IMR-90 (cell line): Measurements from ENCODE around the gene MPPED1. TPM values are rescaled to one million over a fixed set of nuclear protein-coding genes. Genes with fewer than 3 reads are reported as not detected.

Source experiments
- ATAC-seq: fragments of 200-7000 bp; cut with Tn5 transposase; 2 replicates; pipeline ENCODE4 v1.9.1; 2020; ENCODE audit warnings: low read depth, mild to moderate bottlenecking, moderate library complexity
- BruUV-seq: library from RNA; stranded (reverse); fragments of 400-500 nt; replicated peaks from 2 replicates; lab custom pipeline; 2021; lab: Mats Ljungman, UMichigan
- CTCF ChIA-PET: fragments of 300-600 bp; formaldehyde crosslinking; extraction: SDS; loops from one replicate; lab custom pipeline; 2021; ENCODE audit warnings: antibody characterized with exemption; lab: Yijun Ruan, JAX
- POLR2A ChIA-PET: fragments of 300-600 bp; sonication (Branson Sonifier 250); formaldehyde crosslinking; loops from one replicate; lab custom pipeline; 2022; ENCODE audit warnings: antibody characterized with exemption; ENCODE audit not compliant: unreplicated experiment; lab: Charles Lee
- DNase-seq: peaks from one replicate; pipeline ENCODE4 v3.0.0; 2013
- H2AFZ ChIP-seq: replicated peaks from 2 replicates; pipeline ENCODE3; 2013; ENCODE audit warnings: low read length, mild to moderate bottlenecking; ENCODE audit not compliant: poor library complexity
- H2AK5ac ChIP-seq: 2 replicates; pipeline ENCODE4 v1.6.1; 2013; ENCODE audit warnings: low read depth, low read length, inconsistent platforms
- H2AK9ac ChIP-seq: replicated peaks from 2 replicates; pipeline ENCODE3; 2013; ENCODE audit warnings: mild to moderate bottlenecking, low read depth, low read length, moderate library complexity; ENCODE audit not compliant: poor library complexity
- H2BK120ac ChIP-seq: 2 replicates; pipeline ENCODE4 v1.6.1; 2013; ENCODE audit warnings: low read depth, low read length, inconsistent platforms
- H2BK15ac ChIP-seq: 3 replicates; pipeline ENCODE4 v1.6.1; 2013; ENCODE audit warnings: low read depth, low read length, inconsistent platforms
- H2BK20ac ChIP-seq: 2 replicates; pipeline ENCODE4 v1.6.1; 2013; ENCODE audit warnings: low read depth, mild to moderate bottlenecking, inconsistent platforms, low read length, moderate library complexity
- H2BK5ac ChIP-seq: 2 replicates; pipeline ENCODE4 v1.6.1; 2013; ENCODE audit warnings: mild to moderate bottlenecking, low read depth, low read length, inconsistent platforms; ENCODE audit not compliant: poor library complexity, severe bottlenecking
- H3K14ac ChIP-seq: replicated peaks from 2 replicates; pipeline ENCODE4 v1.6.1; 2013; ENCODE audit warnings: low read depth, low read length, inconsistent platforms
- H3K18ac ChIP-seq: 2 replicates; pipeline ENCODE4 v1.6.1; 2013; ENCODE audit warnings: low read depth, low read length, control low read depth
- H3K23ac ChIP-seq: 2 replicates; pipeline ENCODE4 v1.6.1; 2013; ENCODE audit warnings: low read depth, low read length, inconsistent platforms
- H3K27ac ChIP-seq: 2 replicates; pipeline ENCODE4 v1.5.1; 2013; ENCODE audit warnings: mild to moderate bottlenecking, control low read depth, low read length; ENCODE audit not compliant: insufficient read depth
- H3K27me3 ChIP-seq: 2 replicates; pipeline ENCODE4 v1.6.1; 2013; ENCODE audit warnings: low read length; ENCODE audit not compliant: control insufficient read depth, insufficient read depth
- H3K36me3 ChIP-seq: 2 replicates; pipeline ENCODE4 v1.6.1; 2013; ENCODE audit warnings: low read length, mixed read lengths; ENCODE audit not compliant: control insufficient read depth, insufficient read depth
- H3K4ac ChIP-seq: 2 replicates; pipeline ENCODE4 v1.6.1; 2013; ENCODE audit warnings: low read depth, low read length, inconsistent platforms
- H3K4me1 ChIP-seq: 2 replicates; pipeline ENCODE4 v1.6.1; 2013; ENCODE audit warnings: low read length, mixed read lengths; ENCODE audit not compliant: control insufficient read depth, insufficient read depth
- H3K4me2 ChIP-seq: 2 replicates; pipeline ENCODE4 v1.6.1; 2013; ENCODE audit warnings: low read depth, mild to moderate bottlenecking, control low read depth, low read length, moderate library complexity
- H3K4me3 ChIP-seq: 2 replicates; pipeline ENCODE4 v1.5.1; 2013; ENCODE audit warnings: low read depth, mild to moderate bottlenecking, control low read depth, low read length, moderate library complexity; ENCODE audit not compliant: insufficient read depth
- H3K56ac ChIP-seq: 2 replicates; pipeline ENCODE4 v1.6.1; 2013; ENCODE audit warnings: low read length, inconsistent platforms; ENCODE audit not compliant: insufficient read depth; ENCODE audit errors: extremely low read depth
- H3K79me1 ChIP-seq, 2 experiments: 2 replicates each; pipeline ENCODE4 v1.6.1; 2013; ENCODE audit warnings: low read length in 2 of 2, inconsistent platforms in 1 of 2, low read depth in 1 of 2
- H3K9ac ChIP-seq: 2 replicates; pipeline ENCODE4 v1.6.1; 2013; ENCODE audit warnings: low read depth, low read length, control low read depth
- H3K9me1 ChIP-seq: 2 replicates; pipeline ENCODE4 v1.6.1; 2013; ENCODE audit warnings: low read length, inconsistent platforms; ENCODE audit not compliant: insufficient read depth
- H3K9me3 ChIP-seq: 2 replicates; pipeline ENCODE4 v1.6.1; 2013; ENCODE audit warnings: low read length; ENCODE audit not compliant: control insufficient read depth, insufficient read depth
- H4K20me1 ChIP-seq: 2 replicates; pipeline ENCODE4 v1.6.1; 2013; ENCODE audit warnings: low read length, inconsistent platforms; ENCODE audit not compliant: insufficient read depth
- H4K5ac ChIP-seq: 2 replicates; pipeline ENCODE4 v1.6.1; 2013; ENCODE audit warnings: mild to moderate bottlenecking, low read depth, low read length, control low read depth
- H4K8ac ChIP-seq, 2 experiments: 2 replicates each; pipeline ENCODE4 v1.6.1; 2013; ENCODE audit warnings: low read depth in 2 of 2, low read length in 2 of 2, control low read depth in 1 of 2, inconsistent platforms in 1 of 2
- H4K91ac ChIP-seq: 2 replicates; pipeline ENCODE4 v1.6.1; 2013; ENCODE audit warnings: low read depth, low read length, inconsistent platforms; ENCODE audit not compliant: insufficient read depth
- BHLHE40 ChIP-seq: fragments of 150-350 bp; IDR thresholded peaks from 2 replicates; pipeline ENCODE4 v1.6.1; 2016; ENCODE audit warnings: mild to moderate bottlenecking, low read depth, low read length
- CEBPB ChIP-seq: IDR thresholded peaks from 2 replicates; pipeline ENCODE4 v1.6.1; 2012; ENCODE audit warnings: low read depth, low read length, improper control_type of control experiment
- CHD1 ChIP-seq: IDR thresholded peaks from 2 replicates; pipeline ENCODE4 v1.6.1; 2012; ENCODE audit warnings: low read depth, low read length, improper control_type of control experiment
- CTCF ChIP-seq: conservative IDR thresholded peaks from 2 replicates; pipeline ENCODE4 v1.5.1; 2012; ENCODE audit warnings: mild to moderate bottlenecking, low read depth, low read length, improper control_type of control experiment
- ELK1 ChIP-seq: fragments of 150-350 bp; IDR thresholded peaks from 2 replicates; pipeline ENCODE4 v1.6.1; 2016; ENCODE audit warnings: low read depth, mild to moderate bottlenecking, low read length, moderate library complexity, borderline replicate concordance
- FOS ChIP-seq: fragments of 150-350 bp; IDR thresholded peaks from 2 replicates; pipeline ENCODE4 v1.6.1; 2016; ENCODE audit warnings: low read depth, low read length
- MAFK ChIP-seq: IDR thresholded peaks from 2 replicates; pipeline ENCODE4 v1.6.1; 2012; ENCODE audit warnings: low read depth, low read length, improper control_type of control experiment
- MAZ ChIP-seq: IDR thresholded peaks from 2 replicates; pipeline ENCODE4 v1.6.1; 2012; ENCODE audit warnings: low read depth, mild to moderate bottlenecking, low read length, improper control_type of control experiment, moderate library complexity, borderline replicate concordance
- MXI1 ChIP-seq: IDR thresholded peaks from 2 replicates; pipeline ENCODE4 v1.6.1; 2012; ENCODE audit warnings: low read depth, mild to moderate bottlenecking, low read length, moderate library complexity, borderline replicate concordance
- NFE2L2 ChIP-seq: fragments of 150-350 bp; IDR thresholded peaks from 2 replicates; pipeline ENCODE4 v1.6.1; 2016; ENCODE audit warnings: low read depth, mild to moderate bottlenecking, low read length
- POLR2A ChIP-seq: IDR thresholded peaks from 2 replicates; pipeline ENCODE4 v1.6.1; 2012; ENCODE audit warnings: mild to moderate bottlenecking, low read depth, low read length
- RAD21 ChIP-seq: IDR thresholded peaks from 2 replicates; pipeline ENCODE4 v1.6.1; 2012; ENCODE audit warnings: low read length, improper control_type of control experiment
- RCOR1 ChIP-seq: IDR thresholded peaks from 2 replicates; pipeline ENCODE4 v1.6.1; 2012; ENCODE audit warnings: mild to moderate bottlenecking, low read length, improper control_type of control experiment; ENCODE audit not compliant: insufficient replicate concordance
- RFX5 ChIP-seq: IDR thresholded peaks from 2 replicates; pipeline ENCODE4 v1.8.0; 2012; ENCODE audit warnings: low read depth, mild to moderate bottlenecking, low read length, moderate library complexity
- SMC3 ChIP-seq: fragments of 150-350 bp; IDR thresholded peaks from 2 replicates; pipeline ENCODE4 v1.6.1; 2016; ENCODE audit warnings: low read depth, mild to moderate bottlenecking, antibody characterized with exemption, low read length, moderate library complexity
- USF2 ChIP-seq: fragments of 150-350 bp; IDR thresholded peaks from 2 replicates; pipeline ENCODE4 v1.6.1; 2017; ENCODE audit warnings: mild to moderate bottlenecking, antibody characterized with exemption, low read length, low read depth
- WGBS, 2 experiments: methylation state at CpG; one replicate each; pipeline versions ENCODE4 v1.1.5 to v1.1.7; 2013; ENCODE audit warnings: missing lambda C conversion rate in 2 of 2; ENCODE audit not compliant: insufficient read length in 1 of 2; ENCODE audit errors: extremely low coverage in 2 of 2; 5-methylcytosine and 5-hydroxymethylcytosine counted together
- dilution Hi-C: fragments of 300-500 bp; cut with HindIII; formaldehyde crosslinking; loops from one replicate; pipeline ENCODE4 v1.14.3; 2018; ENCODE audit warnings: low sequenced_read_pairs; ENCODE audit not compliant: unreplicated experiment
- in situ Hi-C: fragments of 300-500 bp; cut with MboI; formaldehyde crosslinking; loops from 3 replicates; pipeline ENCODE4 v1.14.3; 2019; ENCODE audit warnings: low sequenced_read_pairs, inconsistent platforms, mixed read lengths
- intact Hi-C: fragments of 100-400 bp; cut with micrococcal nuclease; formaldehyde crosslinking; loops from 2 replicates; pipeline ENCODE4 v1.10.0; 2022
- polyA plus RNA-seq, 3 experiments: library from polyadenylated mRNA; depleted of rRNA; stranded (reverse); fragments of >200 nt; gene quantifications; 2 replicates each; pipeline ENCODE4 v1.2.3, GENCODE V29; 2012; ENCODE audit warnings: low replicate concordance in 1 of 3
- total RNA-seq: library from RNA; depleted of rRNA; stranded (reverse); fragments of >200 nt; gene quantifications from 2 replicates; pipeline ENCODE4 v1.2.3, GENCODE V29; 2012

The MPPED1 gene
- total and polyA plus RNA-seq, 2 of the 4 experiments (the other 2 are of a cell fraction) = not detected

GRCh38 chr22:43491177-43491576 is 79.4 kb downstream of the MPPED1 start:
- Histone ChIP-seq H3K14ac (no peak overlapping the region), H3K56ac (no peak overlapping the region), H3K9ac (no peak overlapping the region), H4K8ac (no peak overlapping the region), H3K4ac (no peak overlapping the region), H2AFZ (no peak overlapping the region), H2BK20ac (no peak overlapping the region), H3K79me1 (no peaks in the 10 kb centered on the region), H3K9me1 (no peaks in the 10 kb centered on the region), H4K20me1 (no peaks in the 10 kb centered on the region), H2BK5ac (peak overlapping the region; percentile 26), H3K4me1 (no peaks in the 10 kb centered on the region), H4K91ac (no peak overlapping the region), H3K23ac (no peak overlapping the region), H3K4me3 (no peak overlapping the region), H2AK5ac (no peak overlapping the region), H3K27me3 (no peaks in the 10 kb centered on the region), H3K36me3 (no peaks in the 10 kb centered on the region), H2AK9ac (no peak overlapping the region), H3K9me3 (peaks cover 7% of the 10 kb centered on the region; the same call in 1 of the 2 replicates), H3K18ac (no peak overlapping the region), H4K5ac (no peak overlapping the region), H2BK120ac (no peak overlapping the region), H3K27ac (no peak overlapping the region), H3K4me2 (no peak overlapping the region), H2BK15ac (no peak overlapping the region)
- WGBS, 2 experiments = 34% methylated on average over 3 of the region's 3 CpGs; no CpG with 5 or more reads in 1 of the 2 experiments
- in situ Hi-C loops = no loop called here
- ChIA-PET POLR2A (no interaction called here), CTCF (no interaction called here)
- no TSS peak for BruUV-seq
- dilution Hi-C loops = no loop called here
- TF ChIP-seq RAD21 = no peak
- no peak for TF ChIP-seq USF2
- TF ChIP-seq POLR2A = no peak
- no peak for TF ChIP-seq NFE2L2
- no peak for TF ChIP-seq MAZ
- no peak for TF ChIP-seq FOS
- TF ChIP-seq MAFK = no peak
- TF ChIP-seq CEBPB = no peak
- no peak for TF ChIP-seq MXI1
- no peak for TF ChIP-seq CHD1
- no peak for TF ChIP-seq ELK1
- TF ChIP-seq RCOR1 = no peak
- no peak for TF ChIP-seq RFX5
- TF ChIP-seq SMC3 = no peak
- TF ChIP-seq CTCF = no peak
- TF ChIP-seq BHLHE40 = no peak
- ATAC-seq (no peak), DNase-seq (no peak)
- intact Hi-C loops = no loop called here
